Measurements from ENCODE around the gene SRRM3. TPM values are rescaled to one million over a fixed set of nuclear protein-coding genes. Genes with fewer than 3 reads are reported as not detected.

SRRM3 gene
- total and polyA plus RNA-seq, 2 experiments from 2014 or later: 8.6 to 13.8 TPM

DNA sequence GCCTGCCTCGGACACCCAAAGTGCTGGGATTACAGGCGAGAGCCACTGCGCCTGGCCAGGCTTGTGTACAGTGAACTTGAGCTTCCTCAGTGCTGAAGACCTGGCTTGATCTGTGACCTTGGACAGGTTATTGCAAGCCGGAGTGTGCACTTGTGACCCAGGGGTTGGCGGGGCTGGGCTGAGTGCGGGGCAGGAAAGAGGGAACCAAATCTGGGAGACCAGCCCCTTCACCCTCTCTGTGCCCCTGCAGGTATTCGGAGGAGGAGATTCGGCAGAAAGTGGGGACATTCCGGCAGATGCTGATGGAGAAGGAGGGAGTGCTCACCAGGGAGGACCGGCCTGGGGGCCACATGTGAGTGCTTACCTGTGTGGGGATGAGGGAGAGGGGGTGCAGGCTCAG lies 46.2 kb downstream of the SRRM3 start:
- Histone ChIP-seq H3K4me2 (no peak overlapping the region), H3K4me3 (no peak overlapping the region), H3K27ac (ENCODE audit: low read depth) (no peak overlapping the region), H3K4me1 (ENCODE audit: insufficient read depth) (peaks cover 25% of the 10 kb centered on the region), H3F3A (replicated peaks; ENCODE audit: low read depth) (0 out of 2 replicates have a peak, but pooled peaks cover 9% of the 10 kb centered on the region), H3K79me2 (replicated peaks; ENCODE audit: insufficient read depth) (no peaks in the 10 kb centered on the region), H2AFZ (no peak overlapping the region), H3K27me3 (ENCODE audit: insufficient read depth) (no peaks in the 10 kb centered on the region), H4K20me1 (replicated peaks; ENCODE audit: insufficient read depth) (no peaks in the 10 kb centered on the region), H3K9me2 (ENCODE audit: insufficient read depth) (no peaks in the 10 kb centered on the region), H3K36me3 (ENCODE audit: insufficient read depth) (no peaks in the 10 kb centered on the region)
- TF ChIP-seq ZNF114 (CRISPR knock-in tag; IDR thresholded peaks at IDR 0.05) (no peak), NANOG (IDR thresholded peaks at IDR 0.05; ENCODE audit: borderline replicate concordance) (no peak)
- TF ChIP-seq, protein P1, sequence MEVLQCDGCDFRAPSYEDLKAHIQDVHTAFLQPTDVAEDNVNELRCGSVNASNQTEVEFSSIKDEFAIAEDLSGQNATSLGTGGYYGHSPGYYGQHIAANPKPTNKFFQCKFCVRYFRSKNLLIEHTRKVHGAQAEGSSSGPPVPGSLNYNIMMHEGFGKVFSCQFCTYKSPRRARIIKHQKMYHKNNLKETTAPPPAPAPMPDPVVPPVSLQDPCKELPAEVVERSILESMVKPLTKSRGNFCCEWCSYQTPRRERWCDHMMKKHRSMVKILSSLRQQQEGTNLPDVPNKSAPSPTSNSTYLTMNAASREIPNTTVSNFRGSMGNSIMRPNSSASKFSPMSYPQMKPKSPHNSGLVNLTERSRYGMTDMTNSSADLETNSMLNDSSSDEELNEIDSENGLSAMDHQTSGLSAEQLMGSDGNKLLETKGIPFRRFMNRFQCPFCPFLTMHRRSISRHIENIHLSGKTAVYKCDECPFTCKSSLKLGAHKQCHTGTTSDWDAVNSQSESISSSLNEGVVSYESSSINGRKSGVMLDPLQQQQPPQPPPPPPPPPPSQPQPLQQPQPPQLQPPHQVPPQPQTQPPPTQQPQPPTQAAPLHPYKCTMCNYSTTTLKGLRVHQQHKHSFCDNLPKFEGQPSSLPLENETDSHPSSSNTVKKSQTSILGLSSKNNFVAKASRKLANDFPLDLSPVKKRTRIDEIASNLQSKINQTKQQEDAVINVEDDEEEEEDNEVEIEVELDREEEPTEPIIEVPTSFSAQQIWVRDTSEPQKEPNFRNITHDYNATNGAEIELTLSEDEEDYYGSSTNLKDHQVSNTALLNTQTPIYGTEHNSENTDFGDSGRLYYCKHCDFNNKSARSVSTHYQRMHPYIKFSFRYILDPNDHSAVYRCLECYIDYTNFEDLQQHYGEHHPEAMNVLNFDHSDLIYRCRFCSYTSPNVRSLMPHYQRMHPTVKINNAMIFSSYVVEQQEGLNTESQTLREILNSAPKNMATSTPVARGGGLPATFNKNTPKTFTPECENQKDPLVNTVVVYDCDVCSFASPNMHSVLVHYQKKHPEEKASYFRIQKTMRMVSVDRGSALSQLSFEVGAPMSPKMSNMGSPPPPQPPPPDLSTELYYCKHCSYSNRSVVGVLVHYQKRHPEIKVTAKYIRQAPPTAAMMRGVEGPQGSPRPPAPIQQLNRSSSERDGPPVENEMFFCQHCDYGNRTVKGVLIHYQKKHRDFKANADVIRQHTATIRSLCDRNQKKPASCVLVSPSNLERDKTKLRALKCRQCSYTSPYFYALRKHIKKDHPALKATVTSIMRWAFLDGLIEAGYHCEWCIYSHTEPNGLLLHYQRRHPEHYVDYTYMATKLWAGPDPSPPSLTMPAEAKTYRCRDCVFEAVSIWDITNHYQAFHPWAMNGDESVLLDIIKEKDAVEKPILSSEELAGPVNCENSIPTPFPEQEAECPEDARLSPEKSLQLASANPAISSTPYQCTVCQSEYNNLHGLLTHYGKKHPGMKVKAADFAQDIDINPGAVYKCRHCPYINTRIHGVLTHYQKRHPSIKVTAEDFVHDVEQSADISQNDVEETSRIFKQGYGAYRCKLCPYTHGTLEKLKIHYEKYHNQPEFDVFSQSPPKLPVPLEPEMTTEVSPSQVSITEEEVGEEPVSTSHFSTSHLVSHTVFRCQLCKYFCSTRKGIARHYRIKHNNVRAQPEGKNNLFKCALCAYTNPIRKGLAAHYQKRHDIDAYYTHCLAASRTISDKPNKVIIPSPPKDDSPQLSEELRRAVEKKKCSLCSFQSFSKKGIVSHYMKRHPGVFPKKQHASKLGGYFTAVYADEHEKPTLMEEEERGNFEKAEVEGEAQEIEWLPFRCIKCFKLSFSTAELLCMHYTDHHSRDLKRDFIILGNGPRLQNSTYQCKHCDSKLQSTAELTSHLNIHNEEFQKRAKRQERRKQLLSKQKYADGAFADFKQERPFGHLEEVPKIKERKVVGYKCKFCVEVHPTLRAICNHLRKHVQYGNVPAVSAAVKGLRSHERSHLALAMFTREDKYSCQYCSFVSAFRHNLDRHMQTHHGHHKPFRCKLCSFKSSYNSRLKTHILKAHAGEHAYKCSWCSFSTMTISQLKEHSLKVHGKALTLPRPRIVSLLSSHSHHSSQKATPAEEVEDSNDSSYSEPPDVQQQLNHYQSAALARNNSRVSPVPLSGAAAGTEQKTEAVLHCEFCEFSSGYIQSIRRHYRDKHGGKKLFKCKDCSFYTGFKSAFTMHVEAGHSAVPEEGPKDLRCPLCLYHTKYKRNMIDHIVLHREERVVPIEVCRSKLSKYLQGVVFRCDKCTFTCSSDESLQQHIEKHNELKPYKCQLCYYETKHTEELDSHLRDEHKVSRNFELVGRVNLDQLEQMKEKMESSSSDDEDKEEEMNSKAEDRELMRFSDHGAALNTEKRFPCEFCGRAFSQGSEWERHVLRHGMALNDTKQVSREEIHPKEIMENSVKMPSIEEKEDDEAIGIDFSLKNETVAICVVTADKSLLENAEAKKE (CRISPR knock-in tag; IDR thresholded peaks at IDR 0.05): no peak
- TF ChIP-seq, protein P2, sequence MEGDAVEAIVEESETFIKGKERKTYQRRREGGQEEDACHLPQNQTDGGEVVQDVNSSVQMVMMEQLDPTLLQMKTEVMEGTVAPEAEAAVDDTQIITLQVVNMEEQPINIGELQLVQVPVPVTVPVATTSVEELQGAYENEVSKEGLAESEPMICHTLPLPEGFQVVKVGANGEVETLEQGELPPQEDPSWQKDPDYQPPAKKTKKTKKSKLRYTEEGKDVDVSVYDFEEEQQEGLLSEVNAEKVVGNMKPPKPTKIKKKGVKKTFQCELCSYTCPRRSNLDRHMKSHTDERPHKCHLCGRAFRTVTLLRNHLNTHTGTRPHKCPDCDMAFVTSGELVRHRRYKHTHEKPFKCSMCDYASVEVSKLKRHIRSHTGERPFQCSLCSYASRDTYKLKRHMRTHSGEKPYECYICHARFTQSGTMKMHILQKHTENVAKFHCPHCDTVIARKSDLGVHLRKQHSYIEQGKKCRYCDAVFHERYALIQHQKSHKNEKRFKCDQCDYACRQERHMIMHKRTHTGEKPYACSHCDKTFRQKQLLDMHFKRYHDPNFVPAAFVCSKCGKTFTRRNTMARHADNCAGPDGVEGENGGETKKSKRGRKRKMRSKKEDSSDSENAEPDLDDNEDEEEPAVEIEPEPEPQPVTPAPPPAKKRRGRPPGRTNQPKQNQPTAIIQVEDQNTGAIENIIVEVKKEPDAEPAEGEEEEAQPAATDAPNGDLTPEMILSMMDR (conservative IDR thresholded peaks at IDR 0.05; ENCODE audit: low read depth in 2 of 2): no peak
- no peaks in the 10 kb centered on the region for H3K9me3 Mint-ChIP-seq
- no peak overlapping the region for H3K27ac Mint-ChIP-seq
- DNase-seq (ENCODE audit: low spot score): no peak
- H3K36me3 Mint-ChIP-seq (ENCODE audit: low read depth): no peaks in the 10 kb centered on the region; the same call in 2 of the 3 replicates
- no peak overlapping the region for H3K4me3 Mint-ChIP-seq
- peaks cover 10% of the 10 kb centered on the region for H3K27me3 Mint-ChIP-seq (ENCODE audit: insufficient read depth, low read depth, poor library complexity)
- peaks cover 23% of the 10 kb centered on the region for H3K4me1 Mint-ChIP-seq
- ATAC-seq: no peak

All from GM23338 (cell line).